ENCODE measurements around the gene LRP5.
"Not testable (repeated sequence)": the region's sequence is repeated elsewhere in the genome, so short reads cannot be mapped to it uniquely, and the experiment has no call there.

LRP5 gene

GRCh38 chr11:68446046-68446725 lies 133.8 kb downstream of the LRP5 start:
- no peak for TF ChIP-seq CTCF (IDR thresholded peaks at IDR 0.05)
- Histone ChIP-seq H3K36me3 (no peaks in the 10 kb centered on the region), H3K4me3 (ENCODE audit: low read depth in 1 of 2, low read length in 1 of 2) (no peak overlapping the region), H3K4me1 (ENCODE audit: control insufficient read depth in 1 of 2, insufficient read depth in 1 of 2, low read depth in 1 of 2, low read length in 1 of 2) (no peaks in the 10 kb centered on the region), H3K27me3 (no peaks in the 10 kb centered on the region), H3K27ac (no peak overlapping the region), H3K9me3 (no peaks in the 10 kb centered on the region)

GRCh38 chr11:68447015-68447801 lies 134.8 kb downstream of the LRP5 start:
- Histone ChIP-seq H3K27ac (no peak overlapping the region), H3K9me3 (no peaks in the 10 kb centered on the region), H3K4me3 (ENCODE audit: low read depth in 1 of 2, low read length in 1 of 2) (no peak overlapping the region), H3K27me3 (no peaks in the 10 kb centered on the region), H3K4me1 (ENCODE audit: control insufficient read depth in 1 of 2, insufficient read depth in 1 of 2, low read depth in 1 of 2, low read length in 1 of 2) (no peaks in the 10 kb centered on the region), H3K36me3 (no peaks in the 10 kb centered on the region)
- TF ChIP-seq CTCF (IDR thresholded peaks at IDR 0.05), result peak; percentile 85

- not testable (repeated sequence) for H3K4me1 ChIP-seq (ENCODE audit: control insufficient read depth in 1 of 2, insufficient read depth in 1 of 2, low read depth in 1 of 2, low read length in 1 of 2); H3K27me3 ChIP-seq; H3K4me3 ChIP-seq (ENCODE audit: low read depth in 1 of 2, low read length in 1 of 2); H3K9me3 ChIP-seq; H3K36me3 ChIP-seq; H3K27ac ChIP-seq
Measured at GRCh38 chr11:68447914-68448313, 135.5 kb downstream of the LRP5 start.

- Histone ChIP-seq H3K9me3 (no peaks in the 10 kb centered on the region), H3K27me3 (no peaks in the 10 kb centered on the region), H3K4me3 (ENCODE audit: low read depth in 1 of 2, low read length in 1 of 2) (no peak overlapping the region), H3K36me3 (no peaks in the 10 kb centered on the region), H3K27ac (no peak overlapping the region), H3K4me1 (ENCODE audit: control insufficient read depth in 1 of 2, insufficient read depth in 1 of 2, low read depth in 1 of 2, low read length in 1 of 2) (no peaks in the 10 kb centered on the region)
- no peak for TF ChIP-seq CTCF (IDR thresholded peaks at IDR 0.05)
Measured at GRCh38 chr11:68448604-68449011, 136.2 kb downstream of the LRP5 start.

GRCh38 chr11:68449951-68450350 lies 137.6 kb downstream of the LRP5 start:
- no peak for TF ChIP-seq CTCF (IDR thresholded peaks at IDR 0.05)
- Histone ChIP-seq H3K4me3 (ENCODE audit: low read depth in 1 of 2, low read length in 1 of 2) (no peak overlapping the region), H3K4me1 (ENCODE audit: control insufficient read depth in 1 of 2, insufficient read depth in 1 of 2, low read depth in 1 of 2, low read length in 1 of 2) (no peaks in the 10 kb centered on the region), H3K27ac (no peak overlapping the region), H3K27me3 (peaks cover 3% of the 10 kb centered on the region), H3K9me3 (no peaks in the 10 kb centered on the region), H3K36me3 (no peaks in the 10 kb centered on the region)

GRCh38 chr11:68450711-68451110 lies 138.3 kb downstream of the LRP5 start:
- Histone ChIP-seq H3K36me3 (no peaks in the 10 kb centered on the region), H3K27me3 (peaks cover 5% of the 10 kb centered on the region), H3K4me1 (ENCODE audit: control insufficient read depth in 1 of 2, insufficient read depth in 1 of 2, low read depth in 1 of 2, low read length in 1 of 2) (no peaks in the 10 kb centered on the region), H3K4me3 (ENCODE audit: low read depth in 1 of 2, low read length in 1 of 2) (no peak overlapping the region), H3K9me3 (no peaks in the 10 kb centered on the region), H3K27ac (no peak overlapping the region)
- TF ChIP-seq CTCF (IDR thresholded peaks at IDR 0.05), result no peak
